Measurements from ENCODE around the gene MUC3A.
A peak's percentile ranks its signal among the peaks of the same experiment; 100 is the strongest.
"Not testable (repeated sequence)": the region's sequence is repeated elsewhere in the genome, so short reads cannot be mapped to it uniquely, and the experiment has no call there.

Gene MUC3A

DNA sequence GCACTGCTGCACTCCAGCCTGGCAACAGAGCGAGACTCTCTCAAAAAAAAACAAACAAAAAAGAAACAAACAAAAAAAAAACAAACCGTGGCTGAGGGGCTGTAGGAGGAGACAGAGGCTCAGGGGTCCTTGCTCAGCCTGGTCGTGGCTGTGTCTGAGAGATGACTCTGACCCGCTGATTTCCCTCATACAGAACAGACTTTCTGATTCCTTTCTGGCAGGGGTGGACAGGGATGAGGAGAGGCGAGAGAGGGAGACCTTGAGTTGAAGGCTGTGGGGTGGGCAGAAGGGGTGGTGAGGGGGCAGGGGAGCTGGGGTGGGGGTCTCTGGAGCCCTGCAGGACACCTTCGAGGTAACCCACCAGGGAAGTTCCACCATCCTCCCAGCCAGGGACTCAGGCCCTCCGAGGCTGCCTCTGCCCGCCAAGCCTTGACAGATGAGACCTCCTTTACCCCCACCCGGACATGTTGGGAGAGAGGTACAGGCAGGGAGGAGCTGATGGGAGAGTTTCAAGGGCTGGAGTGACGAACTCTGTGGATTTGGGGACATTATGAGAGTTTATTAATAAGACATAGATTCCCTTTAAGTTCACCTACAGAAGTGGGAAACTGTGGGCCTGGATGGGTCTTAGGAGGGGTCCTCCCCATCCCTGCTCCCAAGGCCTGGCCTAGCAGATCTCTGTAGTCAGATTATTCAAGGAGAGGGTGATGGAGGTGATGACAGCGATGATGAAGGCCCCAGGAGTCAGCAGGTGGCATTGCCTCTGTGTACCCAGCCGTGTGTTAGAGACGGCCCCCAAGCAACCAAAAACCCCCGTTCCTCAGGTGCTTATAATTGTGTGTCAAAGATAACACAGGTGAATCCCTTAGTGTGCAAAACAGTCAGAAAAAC is 22.0 kb downstream of the MUC3A start:
- DNase-seq (no peak), ATAC-seq (no peak)

DNA sequence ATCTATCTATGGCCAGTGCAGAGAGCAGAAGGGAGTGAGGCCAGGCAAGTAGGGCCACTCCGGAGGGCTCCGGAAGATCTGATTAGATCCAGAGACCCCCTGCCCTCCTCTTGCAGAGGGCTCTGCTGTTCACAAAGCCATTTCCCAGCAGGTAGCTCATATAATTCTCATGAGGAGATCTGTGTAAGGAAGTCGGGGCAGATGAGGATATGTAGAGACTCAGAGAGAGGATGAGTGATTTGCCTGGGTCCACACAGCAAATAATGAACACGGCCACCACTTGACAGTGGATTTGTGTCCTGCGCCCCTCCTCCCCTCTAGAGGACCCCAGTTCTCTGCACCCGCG is 22.6 kb downstream of the MUC3A start:
- DNase-seq (no peak), ATAC-seq (no peak)

DNA sequence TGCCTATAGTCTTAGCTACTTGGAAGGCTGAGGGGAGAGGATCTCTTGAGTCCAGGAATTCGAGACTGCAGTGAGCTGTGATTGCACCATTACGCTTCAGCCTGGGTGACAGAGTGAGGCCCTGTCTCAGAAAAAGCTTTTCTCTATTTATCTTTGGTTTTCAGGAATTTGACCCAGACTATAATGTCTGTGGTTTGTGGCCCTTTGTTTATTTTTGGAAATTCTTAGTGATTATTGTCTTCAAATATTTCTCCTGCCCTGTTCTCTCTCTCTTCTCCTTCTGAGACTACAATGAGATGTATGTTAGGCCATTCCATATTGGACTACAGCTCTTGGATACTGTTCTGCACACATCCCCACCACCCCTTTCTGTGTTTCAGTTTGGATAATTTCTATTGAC is 24.7 kb downstream of the MUC3A start:
- no peak for ATAC-seq

DNA sequence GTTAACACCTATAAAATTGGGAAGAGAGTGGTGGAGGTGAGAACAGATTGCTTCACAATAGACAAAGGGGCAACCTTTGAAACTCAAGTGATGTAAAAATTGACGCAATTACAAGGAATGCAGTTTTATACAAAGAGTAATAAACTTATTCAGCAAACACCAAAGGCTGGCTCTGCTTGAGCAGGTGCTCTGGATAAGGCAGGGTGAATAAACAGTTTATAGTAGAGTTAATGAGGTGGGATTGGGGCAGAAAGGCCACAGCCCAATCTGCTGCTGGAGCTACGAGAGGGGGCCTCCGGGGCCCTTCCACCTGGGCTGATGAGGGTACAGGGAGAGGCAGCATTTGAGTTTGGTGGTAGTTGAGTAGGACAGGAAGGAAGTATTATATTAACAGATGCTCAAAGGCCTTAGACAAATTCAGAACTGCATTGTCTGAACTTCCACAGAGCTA is 26.1 kb downstream of the MUC3A start:
- ATAC-seq, result no peak
- DNase-seq, result no peak

More for the DNA sequence above, 24.7 kb downstream of the MUC3A start:
- no peak for DNase-seq

DNA sequence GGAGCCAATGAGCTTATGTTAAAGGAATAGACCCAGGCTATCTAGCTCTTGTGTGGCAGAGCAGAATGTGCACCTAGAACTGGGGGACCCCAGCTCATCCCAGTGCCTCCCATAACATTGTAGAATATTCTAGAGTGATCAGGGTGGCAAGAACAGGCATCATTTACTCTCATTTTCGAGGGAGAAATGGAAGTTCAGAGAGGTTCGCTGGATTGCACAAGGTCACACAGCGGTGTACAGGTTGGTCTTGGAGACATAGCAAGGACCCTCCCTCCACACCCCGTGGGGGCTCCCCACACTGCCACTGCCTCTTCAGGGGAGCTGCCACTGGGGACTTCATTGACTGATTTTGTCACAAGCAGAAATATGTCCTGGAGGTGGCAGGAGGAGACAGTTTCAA is 29.0 kb downstream of the MUC3A start:
- ATAC-seq (no peak), DNase-seq (no peak)

DNA sequence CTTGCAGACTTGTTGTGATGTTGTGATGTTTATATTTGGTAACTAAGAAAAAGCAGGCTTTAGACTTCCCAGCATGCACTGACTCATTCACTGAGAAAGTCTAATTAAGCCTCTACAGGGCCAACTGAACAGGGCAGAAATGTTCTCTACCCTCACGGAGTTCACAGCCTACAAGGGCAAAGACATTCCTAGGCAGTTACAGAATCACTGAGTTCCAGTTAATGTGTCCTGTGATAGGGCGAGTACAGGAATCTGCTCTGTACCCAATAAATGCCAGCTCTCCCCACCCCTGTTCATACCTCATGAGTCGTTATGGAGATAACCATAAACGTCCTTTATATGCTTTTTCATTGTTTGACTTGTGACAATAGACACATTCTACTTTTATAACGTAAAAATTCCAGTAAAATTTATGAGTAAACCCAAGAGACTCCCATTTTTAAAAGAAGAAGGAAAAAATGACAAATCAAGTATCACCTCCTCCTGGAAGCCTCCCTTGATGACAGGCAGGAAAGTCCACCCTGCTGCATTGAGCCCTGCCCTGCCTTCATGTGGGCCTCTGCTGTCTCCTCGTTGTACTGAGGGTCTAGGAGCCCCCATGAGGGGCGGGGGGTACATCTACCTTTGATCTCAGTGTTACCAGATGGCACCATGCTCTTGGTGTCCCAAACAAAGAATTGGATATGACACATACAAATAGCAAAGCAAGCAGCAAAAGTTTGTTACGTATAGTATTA is 34.3 kb downstream of the MUC3A start:
- no peak for ATAC-seq
- no peak for DNase-seq

DNA sequence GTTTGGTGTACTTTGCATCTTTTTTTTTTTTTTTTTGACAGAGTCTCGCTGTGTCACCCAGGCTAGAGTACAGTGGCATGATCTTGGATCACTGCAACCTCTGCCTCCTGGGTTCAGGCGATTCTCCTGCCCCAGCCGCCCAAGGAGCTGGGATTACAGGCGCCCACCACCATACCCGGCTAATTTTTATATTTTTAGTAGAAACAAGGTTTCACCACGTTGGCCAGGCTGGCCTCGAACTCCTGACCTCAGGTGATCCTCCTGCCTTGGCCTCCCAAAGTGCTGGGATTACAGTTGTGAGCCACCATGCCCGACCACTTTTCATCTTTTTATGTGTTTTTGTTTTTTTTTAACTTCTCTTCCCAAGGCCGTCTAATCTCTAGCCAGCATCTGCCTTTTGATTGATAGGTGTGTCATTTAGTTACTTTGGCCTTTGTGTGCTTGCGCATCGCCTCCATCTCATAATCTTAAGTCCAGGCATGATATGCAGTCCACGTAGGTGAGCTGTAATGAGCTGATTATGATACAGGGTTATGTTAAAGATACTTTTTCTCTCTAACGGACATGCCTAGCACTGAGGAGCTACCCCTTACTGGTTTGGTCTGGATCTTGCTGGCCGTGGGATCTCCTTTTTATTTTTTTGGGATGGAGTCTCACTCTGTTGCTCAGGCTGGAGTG is 35.0 kb downstream of the MUC3A start:
- not testable (repeated sequence) for DNase-seq, ATAC-seq

DNA sequence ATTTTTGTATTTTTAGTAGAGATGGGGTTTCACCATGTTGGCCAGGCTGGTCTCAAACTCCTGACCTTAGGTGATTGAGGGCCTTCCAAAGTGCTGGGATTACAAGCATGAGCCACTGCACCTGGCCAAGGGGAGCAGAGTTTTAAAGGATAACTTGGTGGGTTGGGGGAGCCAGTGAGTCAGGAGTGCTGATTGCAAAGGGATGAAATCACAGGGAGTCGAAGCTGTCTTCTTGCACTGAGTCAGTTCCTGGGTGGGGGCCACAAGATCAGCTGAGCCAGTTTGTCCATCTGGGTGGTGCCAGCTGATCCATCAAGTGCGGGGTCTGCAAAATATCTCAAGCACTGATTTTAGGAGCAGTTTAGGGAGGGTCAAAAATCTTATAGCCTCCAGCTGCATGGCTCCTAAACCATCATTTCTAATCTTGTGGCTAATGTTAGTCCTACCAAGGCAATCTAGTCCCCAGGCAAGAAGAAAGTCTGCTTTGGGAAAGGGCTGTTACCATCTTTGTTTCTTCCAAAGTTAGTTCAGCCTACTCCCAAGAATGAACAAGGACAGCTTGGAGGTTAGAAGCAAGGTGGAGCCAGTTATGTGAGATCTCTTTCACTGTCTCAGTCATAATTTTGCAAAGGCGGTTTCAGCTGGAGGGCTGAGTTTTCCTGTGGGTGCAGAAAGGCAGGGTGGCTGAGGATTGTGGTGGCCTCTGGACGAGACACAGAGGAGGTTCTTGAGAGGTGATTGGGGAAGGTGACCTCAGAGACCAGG is 35.9 kb downstream of the MUC3A start:
- ATAC-seq, DNase-seq: not testable (repeated sequence)

DNA sequence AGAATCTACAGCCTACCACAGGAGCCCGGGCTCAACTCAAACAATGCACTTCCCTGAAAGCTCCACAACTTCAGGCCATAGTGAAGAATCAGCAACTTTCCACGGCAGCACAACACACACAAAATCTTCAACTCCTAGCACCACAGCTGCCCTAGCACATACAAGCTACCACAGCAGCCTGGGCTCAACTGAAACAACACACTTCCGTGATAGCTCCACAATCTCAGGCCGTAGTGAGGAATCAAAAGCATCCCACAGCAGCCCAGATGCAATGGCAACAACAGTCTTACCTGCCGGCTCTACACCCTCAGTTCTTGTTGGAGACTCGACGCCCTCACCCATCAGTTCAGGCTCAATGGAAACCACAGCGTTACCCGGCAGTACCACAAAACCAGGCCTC is 42.3 kb downstream of the MUC3A start:
- DNase-seq, result no peak
- ATAC-seq, result no peak

DNA sequence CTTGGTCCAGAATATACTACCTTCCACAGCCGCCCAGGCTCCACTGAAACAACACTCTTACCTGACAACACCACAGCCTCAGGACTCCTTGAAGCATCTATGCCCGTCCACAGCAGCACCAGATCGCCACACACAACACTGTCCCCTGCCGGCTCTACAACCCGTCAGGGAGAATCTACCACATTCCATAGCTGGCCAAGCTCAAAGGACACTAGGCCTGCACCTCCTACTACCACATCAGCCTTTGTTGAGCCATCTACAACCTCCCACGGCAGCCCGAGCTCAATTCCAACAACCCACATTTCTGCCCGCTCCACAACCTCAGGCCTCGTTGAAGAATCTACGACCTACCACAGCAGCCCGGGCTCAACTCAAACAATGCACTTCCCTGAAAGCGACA is 42.9 kb downstream of the MUC3A start:
- ATAC-seq, DNase-seq: not testable (repeated sequence)

DNA sequence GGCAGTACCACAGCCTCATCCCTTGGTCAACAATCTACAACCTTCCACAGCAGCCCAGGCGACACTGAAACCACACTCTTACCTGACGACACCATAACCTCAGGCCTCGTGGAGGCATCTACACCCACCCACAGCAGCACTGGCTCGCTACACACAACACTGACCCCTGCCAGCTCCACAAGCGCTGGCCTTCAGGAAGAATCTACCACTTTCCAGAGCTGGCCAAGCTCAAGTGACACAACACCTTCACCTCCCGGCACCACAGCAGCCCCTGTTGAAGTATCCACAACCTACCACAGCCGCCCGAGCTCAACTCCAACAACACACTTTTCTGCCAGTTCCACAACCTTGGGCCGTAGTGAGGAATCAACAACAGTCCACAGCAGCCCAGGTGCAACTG is 45.3 kb downstream of the MUC3A start:
- ATAC-seq, result peak; percentile 6
- DNase-seq, result not testable (repeated sequence)

DNA sequence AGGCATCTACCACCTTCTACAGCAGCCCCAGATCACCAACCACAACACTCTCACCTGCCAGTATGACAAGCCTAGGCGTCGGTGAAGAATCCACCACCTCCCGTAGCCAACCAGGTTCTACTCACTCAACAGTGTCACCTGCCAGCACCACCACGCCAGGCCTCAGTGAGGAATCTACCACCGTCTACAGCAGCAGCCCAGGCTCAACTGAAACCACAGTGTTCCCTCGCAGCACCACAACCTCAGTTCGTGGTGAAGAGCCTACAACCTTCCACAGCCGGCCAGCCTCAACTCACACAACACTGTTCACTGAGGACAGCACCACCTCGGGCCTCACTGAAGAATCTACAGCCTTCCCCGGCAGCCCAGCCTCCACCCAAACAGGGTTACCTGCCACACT is 49.2 kb downstream of the MUC3A start:
- ATAC-seq, DNase-seq: not testable (repeated sequence)

DNA sequence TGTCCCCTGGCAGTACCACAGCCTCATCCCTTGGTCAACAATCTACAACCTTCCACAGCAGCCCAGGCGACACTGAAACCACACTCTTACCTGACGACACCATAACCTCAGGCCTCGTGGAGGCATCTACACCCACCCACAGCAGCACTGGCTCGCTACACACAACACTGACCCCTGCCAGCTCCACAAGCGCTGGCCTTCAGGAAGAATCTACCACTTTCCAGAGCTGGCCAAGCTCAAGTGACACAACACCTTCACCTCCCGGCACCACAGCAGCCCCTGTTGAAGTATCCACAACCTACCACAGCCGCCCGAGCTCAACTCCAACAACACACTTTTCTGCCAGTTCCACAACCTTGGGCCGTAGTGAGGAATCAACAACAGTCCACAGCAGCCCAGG is 50.0 kb downstream of the MUC3A start:
- not testable (repeated sequence) for DNase-seq, ATAC-seq

DNA sequence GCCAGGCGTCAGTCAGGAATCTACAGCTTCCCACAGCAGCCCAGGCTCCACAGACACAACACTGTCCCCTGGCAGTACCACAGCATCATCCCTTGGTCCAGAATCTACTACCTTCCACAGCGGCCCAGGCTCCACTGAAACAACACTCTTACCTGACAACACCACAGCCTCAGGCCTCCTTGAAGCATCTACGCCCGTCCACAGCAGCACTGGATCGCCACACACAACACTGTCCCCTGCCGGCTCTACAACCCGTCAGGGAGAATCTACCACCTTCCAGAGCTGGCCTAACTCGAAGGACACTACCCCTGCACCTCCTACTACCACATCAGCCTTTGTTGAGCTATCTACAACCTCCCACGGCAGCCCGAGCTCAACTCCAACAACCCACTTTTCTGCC is 50.7 kb downstream of the MUC3A start:
- not testable (repeated sequence) for DNase-seq

DNA sequence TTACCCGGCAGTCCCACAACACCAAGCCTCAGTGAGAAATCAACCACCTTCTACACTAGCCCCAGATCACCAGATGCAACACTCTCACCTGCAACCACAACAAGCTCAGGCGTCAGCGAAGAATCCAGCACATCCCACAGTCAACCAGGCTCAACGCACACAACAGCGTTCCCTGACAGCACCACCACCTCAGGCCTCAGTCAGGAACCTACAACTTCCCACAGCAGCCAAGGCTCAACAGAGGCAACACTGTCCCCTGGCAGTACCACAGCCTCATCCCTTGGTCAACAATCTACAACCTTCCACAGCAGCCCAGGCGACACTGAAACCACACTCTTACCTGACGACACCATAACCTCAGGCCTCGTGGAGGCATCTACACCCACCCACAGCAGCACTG is 53.0 kb downstream of the MUC3A start:
- not testable (repeated sequence) for ATAC-seq, DNase-seq

More for the DNA sequence above, 50.7 kb downstream of the MUC3A start:
- not testable (repeated sequence) for ATAC-seq

DNA sequence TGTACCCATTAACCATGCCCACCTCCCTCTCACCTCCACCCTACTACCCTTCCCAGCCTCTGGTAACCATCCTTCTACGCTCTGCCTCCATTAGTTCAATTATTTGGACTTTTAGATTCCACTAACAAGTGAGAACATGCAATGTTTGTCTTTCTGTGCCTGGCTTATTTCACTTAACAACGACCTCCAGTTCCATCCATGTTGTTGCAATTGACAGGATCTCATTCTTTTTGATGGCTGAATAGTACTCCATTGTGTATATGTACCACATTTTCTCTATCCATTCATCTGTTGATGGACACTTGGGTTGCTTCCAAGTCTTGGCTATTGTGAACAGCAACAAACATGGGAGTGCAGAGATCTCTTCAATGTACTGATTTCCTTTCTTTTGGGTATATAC is 58.0 kb downstream of the MUC3A start:
- not testable (repeated sequence) for DNase-seq, ATAC-seq

DNA sequence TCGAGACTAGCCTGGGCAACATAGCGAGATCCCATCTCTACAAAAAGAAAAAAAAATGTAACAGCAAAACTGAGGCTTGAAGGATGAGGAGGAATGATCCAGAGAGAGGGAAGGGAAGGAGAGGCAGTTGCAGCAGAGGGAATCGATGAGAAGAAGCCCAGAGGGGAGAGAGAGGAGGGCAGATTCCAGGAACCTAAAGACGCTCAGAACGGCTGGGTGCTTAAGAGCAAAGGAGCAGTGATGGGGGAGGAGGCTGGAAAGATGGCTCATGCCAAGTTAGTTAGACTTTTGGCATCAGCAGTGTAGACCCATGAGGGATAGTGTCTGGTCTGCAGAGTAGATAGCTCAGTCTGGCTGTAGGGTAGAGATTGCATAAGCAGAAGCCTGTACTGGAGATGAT is 60.3 kb downstream of the MUC3A start:
- ATAC-seq (no peak), DNase-seq (no peak)

DNA sequence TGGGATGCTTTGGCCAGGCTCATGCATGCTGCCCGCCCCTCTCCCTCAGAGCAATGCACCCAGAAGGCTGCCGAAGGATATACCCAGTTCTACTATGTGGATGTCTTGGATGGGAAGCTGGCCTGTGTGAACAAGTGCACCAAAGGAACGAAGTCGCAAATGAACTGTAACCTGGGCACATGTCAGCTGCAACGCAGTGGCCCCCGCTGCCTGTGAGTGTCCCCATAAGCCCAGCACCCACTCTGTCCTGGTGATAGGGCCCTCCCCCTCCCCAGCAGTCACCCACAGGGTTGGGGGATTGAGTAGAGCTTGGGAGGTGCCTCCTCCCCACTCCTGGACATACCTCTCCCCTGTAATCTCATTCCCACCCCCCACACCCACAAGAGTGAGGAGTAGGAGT is 63.6 kb downstream of the MUC3A start:
- ATAC-seq (no peak), DNase-seq (no peak)

DNA sequence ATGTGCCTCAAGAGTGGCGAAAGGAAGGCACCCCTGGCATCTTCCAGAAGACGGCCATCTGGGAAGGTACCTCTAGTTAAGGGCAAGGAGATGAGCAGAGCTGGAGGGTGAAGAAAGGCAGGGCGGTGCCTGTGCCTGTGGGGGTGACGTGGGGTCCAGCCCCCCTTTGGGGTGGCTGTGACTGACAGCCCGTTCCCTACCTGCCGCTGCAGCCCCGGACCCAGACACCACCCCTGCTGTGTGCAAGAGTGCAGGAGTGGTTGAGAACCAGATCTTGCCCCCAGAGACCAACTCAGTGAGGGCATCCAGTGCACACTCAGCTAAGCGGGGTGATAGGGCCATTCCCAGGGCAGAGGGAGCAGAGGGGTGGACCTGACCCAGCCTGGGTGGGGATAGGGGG is 66.3 kb downstream of the MUC3A start:
- DNase-seq, result no peak
- ATAC-seq, result no peak

DNA sequence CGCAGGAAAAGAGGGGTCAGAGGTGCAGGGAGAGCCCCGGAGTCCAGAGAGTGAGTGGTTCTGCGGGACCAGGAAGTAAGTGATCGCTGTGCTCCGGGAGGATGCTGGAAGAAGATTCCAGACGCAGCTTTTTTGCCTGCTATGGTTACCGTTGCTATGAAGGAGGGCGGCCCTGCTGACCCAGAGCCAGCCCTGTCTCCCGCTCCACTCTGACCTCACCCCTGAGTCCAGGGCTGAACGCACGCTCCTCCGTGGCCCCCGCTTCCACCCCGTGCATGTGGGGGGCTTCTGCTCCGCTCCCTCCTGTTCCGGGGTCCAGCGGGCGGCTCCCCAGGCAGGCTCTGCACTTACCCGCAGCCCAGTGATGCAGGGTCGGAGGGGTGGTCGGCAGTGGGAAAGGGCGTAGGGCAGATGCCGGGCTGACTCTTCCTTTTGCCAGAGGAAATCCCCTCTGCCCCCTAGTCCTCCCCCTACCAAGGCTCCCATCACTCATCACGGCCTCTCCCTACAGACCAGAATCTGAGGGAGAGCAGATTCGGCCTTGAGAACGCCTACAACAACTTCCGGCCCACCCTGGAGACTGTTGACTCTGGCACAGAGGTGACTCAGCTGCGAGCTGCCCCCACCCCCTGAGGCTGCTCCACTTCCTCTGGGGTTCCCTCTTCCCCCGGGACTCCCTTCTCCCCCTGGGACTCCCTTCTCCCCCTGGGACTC is 67.9 kb downstream of the MUC3A start:
- ATAC-seq (peak; percentile 95), DNase-seq (peak; percentile 79)
